Astrocyte (in vitro differentiated cells and primary cell): ENCODE results near the gene DNAH17. TPM values are rescaled to one million over a fixed set of nuclear protein-coding genes. Genes with fewer than 3 reads are reported as not detected.
"Not testable (repeated sequence)": the region's sequence is repeated elsewhere in the genome, so short reads cannot be mapped to it uniquely, and the experiment has no call there.

Experiments
- DNase-seq: peaks from one replicate; pipeline ENCODE4 v3.0.0-alpha.2; 2010; ENCODE audit warnings: low read depth
- FAIRE-seq: peaks from 2 replicates; lab custom pipeline; 2011; peaks lifted over from hg19 to GRCh38; lab: Jason Lieb, UNC
- H2AFZ ChIP-seq: 2 replicates; pipeline ENCODE4 v1.6.0; 2012; ENCODE audit warnings: low read depth, low read length, inconsistent platforms
- H3K27ac ChIP-seq: 2 replicates; pipeline ENCODE4 v1.5.1; 2011; ENCODE audit warnings: low read depth, low read length, inconsistent platforms
- H3K27me3 ChIP-seq: 2 replicates; pipeline ENCODE4 v1.6.0; 2011; ENCODE audit warnings: low read length, inconsistent platforms; ENCODE audit not compliant: insufficient read depth
- H3K36me3 ChIP-seq: 2 replicates; pipeline ENCODE4 v1.5.1; 2011; ENCODE audit warnings: low read length, inconsistent platforms; ENCODE audit not compliant: insufficient read depth
- H3K4me1 ChIP-seq: 2 replicates; pipeline ENCODE4 v1.5.1; 2011; ENCODE audit warnings: low read length, inconsistent platforms; ENCODE audit not compliant: insufficient read depth
- H3K4me2 ChIP-seq: 2 replicates; pipeline ENCODE4 v1.6.0; 2012; ENCODE audit warnings: low read length, inconsistent platforms
- H3K4me3 ChIP-seq: 2 replicates; pipeline ENCODE4 v1.5.1; 2011; ENCODE audit warnings: low read depth, mild to moderate bottlenecking, low read length, inconsistent platforms; ENCODE audit not compliant: insufficient read depth
- H3K79me2 ChIP-seq: 2 replicates; pipeline ENCODE4 v1.6.0; 2012; ENCODE audit warnings: mild to moderate bottlenecking, low read length, inconsistent platforms; ENCODE audit not compliant: insufficient read depth
- H3K9ac ChIP-seq: 2 replicates; pipeline ENCODE4 v1.6.0; 2012; ENCODE audit warnings: mild to moderate bottlenecking, low read length, inconsistent platforms
- H3K9me3 ChIP-seq: 2 replicates; pipeline ENCODE4 v1.5.1; 2012; ENCODE audit warnings: low read depth, mild to moderate bottlenecking, low read length, inconsistent platforms; ENCODE audit not compliant: insufficient read depth
- H4K20me1 ChIP-seq: 2 replicates; pipeline ENCODE4 v1.6.0; 2012; ENCODE audit warnings: low read length, inconsistent platforms; ENCODE audit not compliant: insufficient read depth
- H3K27ac Mint-ChIP-seq: one replicate; pipeline ENCODE4 v1.8.0; 2021; ENCODE audit warnings: mild to moderate bottlenecking, mixed read lengths; ENCODE audit not compliant: unreplicated experiment
- H3K27me3 Mint-ChIP-seq: one replicate; pipeline ENCODE4 v1.8.0; 2021; ENCODE audit warnings: low read depth, mixed read lengths; ENCODE audit not compliant: unreplicated experiment
- H3K36me3 Mint-ChIP-seq: one replicate; pipeline ENCODE4 v1.8.0; 2021; ENCODE audit warnings: low read depth, mixed read lengths; ENCODE audit not compliant: unreplicated experiment
- H3K4me1 Mint-ChIP-seq: one replicate; pipeline ENCODE4 v1.8.0; 2021; ENCODE audit warnings: low read depth, mixed read lengths; ENCODE audit not compliant: unreplicated experiment
- H3K4me3 Mint-ChIP-seq: one replicate; pipeline ENCODE4 v1.8.0; 2021; ENCODE audit warnings: mild to moderate bottlenecking, moderate library complexity, mixed read lengths; ENCODE audit not compliant: unreplicated experiment
- H3K9me3 Mint-ChIP-seq: one replicate; pipeline ENCODE4 v1.8.0; 2021; ENCODE audit warnings: mild to moderate bottlenecking, mixed read lengths; ENCODE audit not compliant: unreplicated experiment
- EZH2 ChIP-seq: IDR thresholded peaks from 2 replicates; pipeline ENCODE4 v1.6.1; 2012; ENCODE audit warnings: mild to moderate bottlenecking, low read length, inconsistent platforms; ENCODE audit not compliant: insufficient read depth
- total RNA-seq: library from RNA; stranded (reverse); gene quantifications from 2 replicates; pipeline ENCODE4 v1.2.1, GENCODE V29; 2021
- TF ChIP-seq, protein P1 (sequence below): IDR thresholded peaks from 2 replicates; pipeline ENCODE4 v1.5.1; 2011; ENCODE audit warnings: low read depth, mild to moderate bottlenecking, inconsistent platforms, low read length, moderate library complexity; ENCODE audit not compliant: insufficient read depth

DNAH17 gene
- total RNA-seq, 1 donor from 2014 or later: 0.14 TPM

DNA sequence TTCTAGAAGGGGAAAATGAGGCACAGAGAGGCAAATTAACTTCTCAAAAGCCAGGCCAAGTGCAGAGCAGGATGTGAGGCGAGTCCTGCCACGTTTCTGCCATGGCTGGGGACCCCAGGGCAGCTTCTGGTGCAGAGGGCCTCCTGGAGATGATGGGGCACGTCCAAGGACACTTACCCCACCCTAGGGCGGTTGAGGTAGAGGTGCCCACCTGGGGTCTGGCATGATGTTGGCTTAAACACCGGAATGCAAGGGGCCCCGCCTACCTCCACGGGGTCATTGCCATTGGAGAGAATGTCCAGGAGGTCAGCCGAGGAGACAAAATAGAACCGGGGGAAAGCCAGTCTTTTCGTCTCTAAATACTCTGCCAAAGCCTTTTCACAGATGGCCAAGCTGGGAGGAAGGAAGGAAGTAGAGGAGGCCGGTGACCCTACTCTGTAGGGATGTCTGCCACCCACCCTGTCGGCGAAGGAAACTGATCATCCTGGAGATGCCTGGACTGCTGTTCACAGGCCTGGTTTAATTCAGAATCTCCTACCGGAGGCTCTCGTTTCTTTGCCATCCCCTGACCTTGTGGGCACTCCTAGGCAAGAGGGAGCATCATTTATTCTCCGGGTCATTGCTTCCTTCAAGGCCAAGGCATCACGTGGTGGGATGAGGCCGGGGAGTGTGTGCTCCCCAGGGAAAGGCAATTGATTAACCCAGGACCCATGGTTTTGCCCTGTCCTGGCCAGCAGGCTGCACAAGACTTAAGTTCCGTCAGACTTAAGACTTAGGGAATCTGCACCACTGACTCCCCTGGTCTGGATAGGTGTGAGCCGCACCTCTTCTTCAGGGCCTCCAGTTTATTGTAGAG lies 70.5 kb downstream of the DNAH17 start:
- peaks cover 3% of the 10 kb centered on the region for H3K9me3 Mint-ChIP-seq
- H3K36me3 ChIP-seq: no peaks in the 10 kb centered on the region
- no peak for FAIRE-seq

GRCh38 chr17:78504156-78504925 lies 72.9 kb downstream of the DNAH17 start:
- FAIRE-seq: no peak
- Mint-ChIP-seq H3K4me1 (no peaks in the 10 kb centered on the region), H3K36me3 (no peaks in the 10 kb centered on the region), H3K27me3 (peaks cover 25% of the 10 kb centered on the region), H3K4me3 (no peak overlapping the region), H3K9me3 (peaks cover 3% of the 10 kb centered on the region), H3K27ac (no peak overlapping the region)
- Histone ChIP-seq H3K4me1 (peaks cover 5% of the 10 kb centered on the region), H3K9ac (no peak overlapping the region), H3K27me3 (peaks cover 14% of the 10 kb centered on the region), H3K27ac (no peak overlapping the region), H4K20me1 (no peaks in the 10 kb centered on the region), H2AFZ (no peak overlapping the region), H3K36me3 (no peaks in the 10 kb centered on the region), H3K4me2 (no peak overlapping the region), H3K79me2 (no peaks in the 10 kb centered on the region), H3K4me3 (no peak overlapping the region), H3K9me3 (no peaks in the 10 kb centered on the region)
- no peak for TF ChIP-seq EZH2
- TF ChIP-seq, protein P1, sequence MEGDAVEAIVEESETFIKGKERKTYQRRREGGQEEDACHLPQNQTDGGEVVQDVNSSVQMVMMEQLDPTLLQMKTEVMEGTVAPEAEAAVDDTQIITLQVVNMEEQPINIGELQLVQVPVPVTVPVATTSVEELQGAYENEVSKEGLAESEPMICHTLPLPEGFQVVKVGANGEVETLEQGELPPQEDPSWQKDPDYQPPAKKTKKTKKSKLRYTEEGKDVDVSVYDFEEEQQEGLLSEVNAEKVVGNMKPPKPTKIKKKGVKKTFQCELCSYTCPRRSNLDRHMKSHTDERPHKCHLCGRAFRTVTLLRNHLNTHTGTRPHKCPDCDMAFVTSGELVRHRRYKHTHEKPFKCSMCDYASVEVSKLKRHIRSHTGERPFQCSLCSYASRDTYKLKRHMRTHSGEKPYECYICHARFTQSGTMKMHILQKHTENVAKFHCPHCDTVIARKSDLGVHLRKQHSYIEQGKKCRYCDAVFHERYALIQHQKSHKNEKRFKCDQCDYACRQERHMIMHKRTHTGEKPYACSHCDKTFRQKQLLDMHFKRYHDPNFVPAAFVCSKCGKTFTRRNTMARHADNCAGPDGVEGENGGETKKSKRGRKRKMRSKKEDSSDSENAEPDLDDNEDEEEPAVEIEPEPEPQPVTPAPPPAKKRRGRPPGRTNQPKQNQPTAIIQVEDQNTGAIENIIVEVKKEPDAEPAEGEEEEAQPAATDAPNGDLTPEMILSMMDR: no peak
- no peak for DNase-seq

More for the DNA sequence above, 70.5 kb downstream of the DNAH17 start:
- no peaks in the 10 kb centered on the region for H3K79me2 ChIP-seq
- H3K4me2 ChIP-seq: no peak overlapping the region
- H3K36me3 Mint-ChIP-seq: no peaks in the 10 kb centered on the region
- TF ChIP-seq, protein P1: no peak
- no peak for TF ChIP-seq EZH2
- no peaks in the 10 kb centered on the region for H3K9me3 ChIP-seq
- no peak overlapping the region for H3K4me3 Mint-ChIP-seq
- no peak for DNase-seq
- H2AFZ ChIP-seq: no peak overlapping the region
- H4K20me1 ChIP-seq: no peaks in the 10 kb centered on the region
- peaks cover 5% of the 10 kb centered on the region for H3K4me1 ChIP-seq
- H3K4me3 ChIP-seq: no peak overlapping the region
- H3K27ac ChIP-seq: no peak overlapping the region
- peaks cover 21% of the 10 kb centered on the region for H3K27me3 Mint-ChIP-seq
- no peak overlapping the region for H3K27ac Mint-ChIP-seq
- no peak overlapping the region for H3K9ac ChIP-seq
- no peaks in the 10 kb centered on the region for H3K4me1 Mint-ChIP-seq
- peaks cover 14% of the 10 kb centered on the region for H3K27me3 ChIP-seq

GRCh38 chr17:78503388-78503787 lies 73.8 kb downstream of the DNAH17 start:
- not testable (repeated sequence) for H3K36me3 ChIP-seq, H3K4me1 ChIP-seq, H3K9ac ChIP-seq, H3K9me3 ChIP-seq, H3K4me1 Mint-ChIP-seq, DNase-seq, H4K20me1 ChIP-seq, H3K27ac ChIP-seq, H3K36me3 Mint-ChIP-seq, FAIRE-seq, H3K79me2 ChIP-seq, H3K4me3 ChIP-seq, H3K4me3 Mint-ChIP-seq, H3K4me2 ChIP-seq, H2AFZ ChIP-seq, H3K27ac Mint-ChIP-seq, H3K9me3 Mint-ChIP-seq
- H3K27me3 Mint-ChIP-seq: peaks cover 30% of the 10 kb centered on the region
- peaks cover 13% of the 10 kb centered on the region for H3K27me3 ChIP-seq
